Neural crest cell (in vitro differentiated cells): Measurements from ENCODE around the gene CDK14. TPM values are rescaled to one million over a fixed set of nuclear protein-coding genes. Genes with fewer than 3 reads are reported as not detected.

Experiments used
- DNase-seq: peaks from one replicate; pipeline ENCODE4 v3.0.0; 2021; ENCODE audit warnings: low read depth, mixed read lengths, low spot score
- H3K27ac Mint-ChIP-seq: one replicate; pipeline ENCODE4 v1.8.0; 2021; ENCODE audit warnings: mild to moderate bottlenecking, mixed read lengths; ENCODE audit not compliant: unreplicated experiment
- H3K27me3 Mint-ChIP-seq: 2 replicates; pipeline ENCODE4 v1.8.0; 2021; ENCODE audit warnings: low read depth, mild to moderate bottlenecking, mixed read lengths
- H3K36me3 Mint-ChIP-seq: 2 replicates; pipeline ENCODE4 v1.8.0; 2021; ENCODE audit warnings: low read depth, mild to moderate bottlenecking, mixed read lengths
- H3K4me1 Mint-ChIP-seq: 2 replicates; pipeline ENCODE4 v1.8.0; 2021; ENCODE audit warnings: mixed read lengths
- H3K4me3 Mint-ChIP-seq: one replicate; pipeline ENCODE4 v1.8.0; 2021; ENCODE audit warnings: mild to moderate bottlenecking, mixed read lengths
- H3K9me3 Mint-ChIP-seq: 2 replicates; pipeline ENCODE4 v1.8.0; 2021; ENCODE audit warnings: mixed read lengths
- CTCF ChIP-seq: fragments of 200-600 bp; sonication (generic); conservative IDR thresholded peaks from 2 replicates; pipeline ENCODE4 v1.5.0; 2021; ENCODE audit warnings: antibody characterized with exemption, mild to moderate bottlenecking
- total RNA-seq: library from RNA; stranded (reverse); gene quantifications from 2 replicates; pipeline ENCODE4 v1.2.1, GENCODE V29; 2021

The CDK14 gene
- total RNA-seq, 1 donor from 2014 or later, result 49.6 TPM

DNA sequence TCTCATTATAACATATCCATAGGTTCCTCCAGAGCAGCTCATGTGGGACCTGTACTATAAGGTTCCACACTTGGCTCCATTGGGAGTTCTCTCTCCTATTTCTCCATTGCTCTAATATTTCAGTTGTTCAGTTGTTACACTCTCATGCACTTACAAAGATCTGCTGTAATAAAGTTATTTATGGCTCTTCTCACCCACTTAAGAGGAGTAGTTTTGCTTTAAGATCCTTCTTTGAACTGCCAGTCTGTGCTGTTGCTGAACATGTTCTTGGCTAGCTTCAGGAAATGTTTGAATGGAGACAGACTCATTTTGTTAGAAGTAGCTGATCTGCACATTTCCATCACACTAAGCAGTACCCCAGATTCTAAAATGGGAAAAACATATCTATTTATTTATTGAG is 250.1 kb downstream of the CDK14 start:
- Mint-ChIP-seq H3K4me3 (no peak overlapping the region), H3K36me3 (no peaks in the 10 kb centered on the region), H3K27ac (no peak overlapping the region), H3K27me3 (no peaks in the 10 kb centered on the region), H3K9me3 (peaks cover 5% of the 10 kb centered on the region), H3K4me1 (no peaks in the 10 kb centered on the region)
- TF ChIP-seq CTCF, result no peak
- DNase-seq, result no peak

DNA sequence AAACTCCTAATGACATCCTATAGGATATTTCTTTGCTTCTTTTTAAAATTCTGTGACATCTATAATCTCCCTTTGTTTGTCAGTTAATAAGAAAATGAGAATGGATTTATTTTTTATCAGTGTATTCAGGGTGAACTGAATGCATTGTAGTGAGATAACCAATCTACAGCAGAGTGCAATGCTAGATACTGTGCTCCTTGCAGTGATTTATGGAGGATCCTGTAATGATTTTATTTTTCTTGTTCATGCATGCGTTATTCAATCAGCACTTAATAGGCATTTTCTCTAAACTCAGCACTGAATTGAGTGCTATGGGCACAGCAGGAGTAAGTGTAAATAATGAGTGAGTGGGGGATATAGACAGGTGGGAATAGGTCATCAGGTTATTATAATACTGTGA is 253.9 kb downstream of the CDK14 start:
- no peak overlapping the region for H3K27ac Mint-ChIP-seq
- no peak for DNase-seq
- TF ChIP-seq CTCF, result no peak
- no peak overlapping the region for H3K4me3 Mint-ChIP-seq
- no peaks in the 10 kb centered on the region for H3K4me1 Mint-ChIP-seq
- H3K9me3 Mint-ChIP-seq, result peaks cover 5% of the 10 kb centered on the region
- no peaks in the 10 kb centered on the region for H3K27me3 Mint-ChIP-seq
- H3K36me3 Mint-ChIP-seq, result no peaks in the 10 kb centered on the region

GRCh38 chr7:90850471-90850870 is 254.3 kb downstream of the CDK14 start:
- Mint-ChIP-seq H3K9me3 (peaks cover 5% of the 10 kb centered on the region), H3K4me3 (no peak overlapping the region), H3K4me1 (no peaks in the 10 kb centered on the region), H3K36me3 (no peaks in the 10 kb centered on the region), H3K27ac (no peak overlapping the region), H3K27me3 (no peaks in the 10 kb centered on the region)
- no peak for DNase-seq
- no peak for TF ChIP-seq CTCF

DNA sequence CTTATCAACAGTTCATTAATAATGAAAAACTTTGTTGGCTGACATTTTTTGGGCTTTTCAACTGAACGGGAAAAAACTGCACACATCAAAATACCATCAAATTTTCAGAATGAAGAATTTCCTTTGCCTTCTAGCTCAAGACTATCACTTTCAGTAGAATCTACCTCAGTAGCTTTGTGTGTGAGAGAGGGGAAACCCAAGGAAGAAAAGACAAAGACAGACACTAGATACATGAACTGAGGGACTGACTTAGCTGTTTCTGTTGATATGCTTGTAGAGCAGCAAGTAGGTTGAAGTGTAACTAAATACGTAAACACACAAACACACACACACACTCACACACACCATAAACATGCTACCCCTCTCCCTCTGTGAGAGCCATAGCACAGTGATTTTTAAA is 257.1 kb downstream of the CDK14 start:
- no peak for TF ChIP-seq CTCF
- no peak for DNase-seq
- peaks cover 5% of the 10 kb centered on the region for H3K9me3 Mint-ChIP-seq
- no peaks in the 10 kb centered on the region for H3K36me3 Mint-ChIP-seq
- H3K27me3 Mint-ChIP-seq, result no peaks in the 10 kb centered on the region
- H3K4me3 Mint-ChIP-seq, result no peak overlapping the region
- H3K27ac Mint-ChIP-seq, result no peak overlapping the region
- no peaks in the 10 kb centered on the region for H3K4me1 Mint-ChIP-seq

DNA sequence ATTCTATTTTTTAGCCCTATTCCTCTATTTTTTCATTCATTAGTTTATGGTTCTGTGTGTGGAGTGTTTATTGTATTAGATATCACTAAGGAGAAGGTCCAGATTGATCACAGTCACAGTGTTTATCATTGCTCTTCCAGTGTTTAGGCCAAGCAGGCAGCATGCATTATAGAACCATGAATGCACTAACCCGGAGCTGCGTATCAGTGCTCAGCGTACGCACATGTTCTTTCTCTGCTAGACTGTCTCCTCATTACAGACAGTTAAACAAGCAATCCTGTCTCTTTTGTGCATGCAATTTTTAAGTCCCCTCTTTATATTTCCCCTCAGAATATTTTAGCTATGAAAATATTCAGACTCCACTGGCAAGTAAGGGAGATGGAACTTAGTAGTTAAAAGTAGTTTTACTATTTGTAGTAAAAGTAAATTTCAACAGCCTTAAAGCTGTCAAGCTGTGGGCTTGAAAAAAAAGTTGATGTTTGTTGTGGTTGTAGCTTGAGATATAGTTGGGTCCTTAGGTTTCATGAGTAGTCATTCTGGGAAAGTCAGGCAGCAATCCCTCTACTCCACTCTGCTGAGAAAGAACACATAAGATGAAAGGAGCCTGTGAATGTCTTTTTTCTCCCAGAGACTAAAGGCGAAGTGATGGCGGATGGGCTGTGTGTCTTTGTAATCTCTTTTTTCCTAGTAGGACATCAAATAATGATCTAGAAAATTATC is 260.4 kb downstream of the CDK14 start:
- DNase-seq, result no peak
- H3K27me3 Mint-ChIP-seq, result no peaks in the 10 kb centered on the region
- H3K27ac Mint-ChIP-seq, result no peak overlapping the region
- no peak for TF ChIP-seq CTCF
- peaks cover 2% of the 10 kb centered on the region for H3K36me3 Mint-ChIP-seq
- H3K9me3 Mint-ChIP-seq, result no peaks in the 10 kb centered on the region
- H3K4me3 Mint-ChIP-seq, result no peak overlapping the region
- H3K4me1 Mint-ChIP-seq, result no peaks in the 10 kb centered on the region
